ENCODE results near the gene STUB1. TPM values are rescaled to one million over a fixed set of nuclear protein-coding genes. Genes with fewer than 3 reads are reported as not detected.

Gene STUB1
- total RNA-seq, 1 donor from 2014 or later = 99.3 TPM

GRCh38 chr16:720990-721764 is 41.0 kb downstream of the STUB1 start, which contains the start of gene ANTKMT:
Gene ANTKMT (plus strand): TSS chr16:721146. CDS start chr16:721275, 129 bp downstream.
- peaks cover 24% of the 10 kb centered on the region for H3K4me1 Mint-ChIP-seq
- TF ChIP-seq CTCF (conservative IDR thresholded peaks at IDR 0.05) = peak; percentile 16
- H3K27ac Mint-ChIP-seq (ENCODE audit: unreplicated experiment) = peak within 1 kb of the TSS; percentile 92
- peak within 1 kb of the TSS; percentile 94 for H3K4me3 Mint-ChIP-seq
- H3K36me3 Mint-ChIP-seq (ENCODE audit: low read depth) = no peaks in the 10 kb centered on the region
- DNase-seq (ENCODE audit: low read depth, low spot score) = peak; percentile 73
- peaks cover 11% of the 10 kb centered on the region for H3K27me3 Mint-ChIP-seq (ENCODE audit: low read depth)
- no peaks in the 10 kb centered on the region for H3K9me3 Mint-ChIP-seq

GRCh38 chr16:721765-722540 is 41.7 kb downstream of the STUB1 start:
- Mint-ChIP-seq H3K36me3 (ENCODE audit: low read depth) (no peaks in the 10 kb centered on the region), H3K27ac (ENCODE audit: unreplicated experiment) (no peak overlapping the region), H3K4me3 (peak overlapping the region; percentile 72), H3K9me3 (no peaks in the 10 kb centered on the region), H3K27me3 (ENCODE audit: low read depth) (peaks cover 12% of the 10 kb centered on the region), H3K4me1 (peaks cover 21% of the 10 kb centered on the region)
- no peak for TF ChIP-seq CTCF (conservative IDR thresholded peaks at IDR 0.05)
- no peak for DNase-seq (ENCODE audit: low read depth, low spot score)

GRCh38 chr16:722835-723633 is 42.8 kb downstream of the STUB1 start:
- H3K9me3 Mint-ChIP-seq = no peaks in the 10 kb centered on the region
- no peak for TF ChIP-seq CTCF (conservative IDR thresholded peaks at IDR 0.05)
- peaks cover 21% of the 10 kb centered on the region for H3K4me1 Mint-ChIP-seq
- no peak for DNase-seq (ENCODE audit: low read depth, low spot score)
- H3K4me3 Mint-ChIP-seq = peak overlapping the region; percentile 72
- H3K27me3 Mint-ChIP-seq (ENCODE audit: low read depth) = peaks cover 12% of the 10 kb centered on the region
- H3K36me3 Mint-ChIP-seq (ENCODE audit: low read depth) = no peaks in the 10 kb centered on the region
- no peak overlapping the region for H3K27ac Mint-ChIP-seq (ENCODE audit: unreplicated experiment)

DNA sequence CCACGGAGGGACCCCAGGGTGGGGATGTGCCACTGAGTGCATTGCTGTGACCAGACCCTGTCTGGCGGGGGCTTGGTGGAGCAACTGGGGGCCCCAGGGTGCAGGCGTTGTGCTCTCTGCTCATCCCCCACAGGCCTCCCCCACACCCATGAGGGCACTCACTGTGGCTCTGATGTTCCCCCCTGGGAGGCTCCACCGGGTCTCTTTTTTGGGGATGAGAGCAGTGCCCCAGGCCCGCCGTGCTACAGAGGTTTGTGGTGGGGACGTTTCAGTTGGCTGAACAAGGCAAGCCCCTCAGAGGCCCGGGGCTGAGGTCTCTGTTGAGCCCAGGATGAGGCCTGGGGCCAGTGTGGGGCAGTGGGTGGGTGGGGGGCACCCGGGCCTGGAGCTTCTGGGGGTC is 43.5 kb downstream of the STUB1 start:
- H3K27me3 Mint-ChIP-seq (ENCODE audit: low read depth) = peaks cover 12% of the 10 kb centered on the region
- no peaks in the 10 kb centered on the region for H3K36me3 Mint-ChIP-seq (ENCODE audit: low read depth)
- peak overlapping the region; percentile 57 for H3K4me3 Mint-ChIP-seq
- H3K27ac Mint-ChIP-seq (ENCODE audit: unreplicated experiment) = no peak overlapping the region
- H3K9me3 Mint-ChIP-seq = no peaks in the 10 kb centered on the region
- DNase-seq (ENCODE audit: low read depth, low spot score) = no peak
- peaks cover 19% of the 10 kb centered on the region for H3K4me1 Mint-ChIP-seq
- TF ChIP-seq CTCF (conservative IDR thresholded peaks at IDR 0.05) = no peak

Measured in neural crest cell (in vitro differentiated cells).